Loucy (cell line): ENCODE measurements around the gene USF2.

ENCODE experiments used
- EZH2phosphoT487 ChIP-seq: fragments of 200-600 bp; IDR thresholded peaks from 2 replicates; pipeline ENCODE4 v1.6.1; 2018; ENCODE audit warnings: antibody characterized with exemption, mild to moderate bottlenecking, moderate library complexity, borderline replicate concordance
- TF ChIP-seq, protein P1 (sequence below): fragments of 200-600 bp; sonication (generic); conservative IDR thresholded peaks from 2 replicates; pipeline ENCODE4 v1.5.1; 2014; ENCODE audit warnings: mild to moderate bottlenecking, antibody characterized with exemption, low read length

DNA sequence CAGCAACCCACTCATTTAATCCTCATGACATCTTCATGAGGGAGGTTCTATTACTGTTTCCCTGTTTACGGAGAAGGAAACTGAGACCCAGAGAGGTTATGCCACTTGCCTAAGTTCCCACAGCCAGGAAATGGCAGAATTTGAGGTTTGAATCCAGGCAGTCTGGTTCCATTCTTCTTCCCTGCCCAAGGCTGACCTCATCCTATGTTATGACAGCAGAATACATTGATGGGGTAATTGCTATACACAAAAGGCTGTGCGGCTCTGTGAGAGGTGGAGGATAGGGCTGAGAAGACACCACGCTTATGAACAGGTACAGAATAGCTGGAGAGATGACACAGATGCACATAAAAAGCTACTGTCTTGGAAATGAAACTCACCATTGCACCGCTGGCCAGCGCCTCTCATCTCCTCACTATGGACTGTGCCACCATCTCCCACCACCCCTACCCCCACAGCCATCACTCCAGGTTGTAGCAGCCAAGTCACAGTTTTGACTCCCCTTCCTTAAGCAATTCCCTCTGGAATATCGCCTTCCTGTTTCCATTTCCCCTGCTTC, 34.7 kb downstream of the USF2 start:
- TF ChIP-seq, protein P1, sequence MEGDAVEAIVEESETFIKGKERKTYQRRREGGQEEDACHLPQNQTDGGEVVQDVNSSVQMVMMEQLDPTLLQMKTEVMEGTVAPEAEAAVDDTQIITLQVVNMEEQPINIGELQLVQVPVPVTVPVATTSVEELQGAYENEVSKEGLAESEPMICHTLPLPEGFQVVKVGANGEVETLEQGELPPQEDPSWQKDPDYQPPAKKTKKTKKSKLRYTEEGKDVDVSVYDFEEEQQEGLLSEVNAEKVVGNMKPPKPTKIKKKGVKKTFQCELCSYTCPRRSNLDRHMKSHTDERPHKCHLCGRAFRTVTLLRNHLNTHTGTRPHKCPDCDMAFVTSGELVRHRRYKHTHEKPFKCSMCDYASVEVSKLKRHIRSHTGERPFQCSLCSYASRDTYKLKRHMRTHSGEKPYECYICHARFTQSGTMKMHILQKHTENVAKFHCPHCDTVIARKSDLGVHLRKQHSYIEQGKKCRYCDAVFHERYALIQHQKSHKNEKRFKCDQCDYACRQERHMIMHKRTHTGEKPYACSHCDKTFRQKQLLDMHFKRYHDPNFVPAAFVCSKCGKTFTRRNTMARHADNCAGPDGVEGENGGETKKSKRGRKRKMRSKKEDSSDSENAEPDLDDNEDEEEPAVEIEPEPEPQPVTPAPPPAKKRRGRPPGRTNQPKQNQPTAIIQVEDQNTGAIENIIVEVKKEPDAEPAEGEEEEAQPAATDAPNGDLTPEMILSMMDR: no peak
- no peak for TF ChIP-seq EZH2phosphoT487
